Measurements from ENCODE around the gene ZNF366.

DNA sequence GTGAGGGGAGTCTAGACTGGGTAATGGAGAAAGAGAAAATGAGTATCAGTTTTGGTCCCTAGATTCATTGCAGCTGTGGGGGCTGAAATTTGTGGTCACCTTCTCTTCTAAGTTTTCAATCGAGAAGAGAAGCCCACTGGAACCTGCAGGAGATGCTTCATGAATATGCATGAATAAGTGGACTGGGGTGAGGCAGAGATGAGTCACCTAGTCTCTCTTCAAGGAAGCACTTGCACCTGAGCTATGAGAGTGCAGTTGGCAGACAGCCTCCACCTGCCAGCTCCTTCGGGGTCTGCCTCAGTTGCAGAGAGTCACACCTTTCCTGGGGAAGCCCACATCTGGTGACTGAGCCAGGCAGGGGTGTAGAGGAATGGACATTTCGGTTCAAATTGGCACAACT, 69.1 kb downstream of the ZNF366 start:
- TF ChIP-seq, protein P1, sequence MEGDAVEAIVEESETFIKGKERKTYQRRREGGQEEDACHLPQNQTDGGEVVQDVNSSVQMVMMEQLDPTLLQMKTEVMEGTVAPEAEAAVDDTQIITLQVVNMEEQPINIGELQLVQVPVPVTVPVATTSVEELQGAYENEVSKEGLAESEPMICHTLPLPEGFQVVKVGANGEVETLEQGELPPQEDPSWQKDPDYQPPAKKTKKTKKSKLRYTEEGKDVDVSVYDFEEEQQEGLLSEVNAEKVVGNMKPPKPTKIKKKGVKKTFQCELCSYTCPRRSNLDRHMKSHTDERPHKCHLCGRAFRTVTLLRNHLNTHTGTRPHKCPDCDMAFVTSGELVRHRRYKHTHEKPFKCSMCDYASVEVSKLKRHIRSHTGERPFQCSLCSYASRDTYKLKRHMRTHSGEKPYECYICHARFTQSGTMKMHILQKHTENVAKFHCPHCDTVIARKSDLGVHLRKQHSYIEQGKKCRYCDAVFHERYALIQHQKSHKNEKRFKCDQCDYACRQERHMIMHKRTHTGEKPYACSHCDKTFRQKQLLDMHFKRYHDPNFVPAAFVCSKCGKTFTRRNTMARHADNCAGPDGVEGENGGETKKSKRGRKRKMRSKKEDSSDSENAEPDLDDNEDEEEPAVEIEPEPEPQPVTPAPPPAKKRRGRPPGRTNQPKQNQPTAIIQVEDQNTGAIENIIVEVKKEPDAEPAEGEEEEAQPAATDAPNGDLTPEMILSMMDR (conservative IDR thresholded peaks at IDR 0.05; ENCODE audit: low read length): no peak
- no peak for TF ChIP-seq EZH2phosphoT487 (IDR thresholded peaks at IDR 0.05; ENCODE audit: borderline replicate concordance, low read depth, low read length)
